Measurements from ENCODE around the gene CSNK1A1L.

Gene CSNK1A1L

DNA sequence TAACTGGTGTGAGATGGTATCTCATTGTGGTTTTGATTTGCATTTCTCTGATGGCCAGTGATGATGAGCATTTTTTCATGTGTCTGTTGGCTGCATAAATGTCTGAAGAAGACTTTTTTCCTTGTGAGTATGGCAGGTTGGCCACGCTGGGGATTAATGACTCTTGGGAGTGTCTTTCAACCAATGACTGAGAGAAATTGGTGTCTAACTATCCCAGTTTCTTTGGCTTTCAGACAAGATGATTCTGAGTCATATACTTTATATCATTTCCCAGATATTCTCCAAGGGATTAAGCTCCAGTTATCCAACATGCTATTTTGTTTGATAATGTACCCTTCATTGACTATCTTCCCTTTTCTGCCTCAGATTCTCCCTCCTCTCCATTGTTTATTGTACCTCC lies 35.5 kb upstream of the CSNK1A1L start:
- DNase-seq (ENCODE audit: low spot score): no peak
- TF ChIP-seq, protein P1, sequence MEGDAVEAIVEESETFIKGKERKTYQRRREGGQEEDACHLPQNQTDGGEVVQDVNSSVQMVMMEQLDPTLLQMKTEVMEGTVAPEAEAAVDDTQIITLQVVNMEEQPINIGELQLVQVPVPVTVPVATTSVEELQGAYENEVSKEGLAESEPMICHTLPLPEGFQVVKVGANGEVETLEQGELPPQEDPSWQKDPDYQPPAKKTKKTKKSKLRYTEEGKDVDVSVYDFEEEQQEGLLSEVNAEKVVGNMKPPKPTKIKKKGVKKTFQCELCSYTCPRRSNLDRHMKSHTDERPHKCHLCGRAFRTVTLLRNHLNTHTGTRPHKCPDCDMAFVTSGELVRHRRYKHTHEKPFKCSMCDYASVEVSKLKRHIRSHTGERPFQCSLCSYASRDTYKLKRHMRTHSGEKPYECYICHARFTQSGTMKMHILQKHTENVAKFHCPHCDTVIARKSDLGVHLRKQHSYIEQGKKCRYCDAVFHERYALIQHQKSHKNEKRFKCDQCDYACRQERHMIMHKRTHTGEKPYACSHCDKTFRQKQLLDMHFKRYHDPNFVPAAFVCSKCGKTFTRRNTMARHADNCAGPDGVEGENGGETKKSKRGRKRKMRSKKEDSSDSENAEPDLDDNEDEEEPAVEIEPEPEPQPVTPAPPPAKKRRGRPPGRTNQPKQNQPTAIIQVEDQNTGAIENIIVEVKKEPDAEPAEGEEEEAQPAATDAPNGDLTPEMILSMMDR (IDR thresholded peaks at IDR 0.05; ENCODE audit: borderline replicate concordance, control extremely low read depth, extremely low read depth, insufficient read depth, missing control alignments): no peak
- in situ Hi-C loops (cut with MboI; ENCODE audit: low sequenced_read_pairs, unreplicated experiment): no loop called here

DNA sequence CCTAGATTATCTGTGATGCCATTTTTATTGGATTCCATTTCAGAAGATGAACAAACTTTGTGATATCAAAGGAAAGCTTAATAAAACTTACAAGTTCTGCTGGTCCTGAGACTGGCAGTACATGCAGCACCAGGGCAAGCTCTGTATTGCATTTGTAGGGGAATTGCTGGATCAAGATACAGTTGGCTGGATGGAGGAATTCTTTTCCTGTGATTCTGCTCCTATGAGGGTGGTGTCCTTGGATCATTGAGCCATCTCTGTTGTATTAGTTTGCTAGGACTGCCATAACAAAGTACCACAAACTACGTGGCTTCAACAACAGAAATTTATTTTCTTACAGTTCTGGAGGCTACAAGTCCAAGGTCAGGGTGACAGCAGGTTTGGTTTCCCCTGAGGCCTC lies 33.9 kb upstream of the CSNK1A1L start:
- no peak for DNase-seq (ENCODE audit: low spot score)
- in situ Hi-C loops (cut with MboI; ENCODE audit: low sequenced_read_pairs, unreplicated experiment): no loop called here
- TF ChIP-seq, protein P1 (IDR thresholded peaks at IDR 0.05; ENCODE audit: borderline replicate concordance, control extremely low read depth, extremely low read depth, insufficient read depth, missing control alignments): no peak

GRCh38 chr13:37138926-37139325 lies 33.5 kb upstream of the CSNK1A1L start:
- DNase-seq (ENCODE audit: low spot score): no peak
- TF ChIP-seq, protein P1 (IDR thresholded peaks at IDR 0.05; ENCODE audit: borderline replicate concordance, control extremely low read depth, extremely low read depth, insufficient read depth, missing control alignments): no peak

DNA sequence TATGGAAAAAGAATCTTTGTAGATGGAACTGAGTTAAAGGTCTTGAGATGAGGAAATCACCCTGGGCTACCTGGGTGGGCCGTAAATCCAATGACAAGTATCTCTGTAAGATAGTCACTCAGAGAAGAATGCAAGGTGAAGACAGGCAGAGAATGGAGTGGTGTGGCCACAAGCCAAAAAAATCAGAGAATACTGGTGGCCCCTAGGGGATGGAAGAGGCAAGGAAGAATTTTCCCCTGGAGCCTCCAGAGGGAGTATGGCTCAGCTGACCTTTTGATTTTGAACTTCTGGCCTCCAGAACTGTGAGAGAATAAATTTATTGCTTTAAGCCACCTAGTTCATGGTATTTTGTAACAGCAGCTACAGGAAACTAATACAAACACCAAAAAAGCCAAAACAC lies 32.7 kb upstream of the CSNK1A1L start:
- DNase-seq (ENCODE audit: low spot score): no peak
- TF ChIP-seq, protein P1 (IDR thresholded peaks at IDR 0.05; ENCODE audit: borderline replicate concordance, control extremely low read depth, extremely low read depth, insufficient read depth, missing control alignments): no peak

More at GRCh38 chr13:37138926-37139325, 33.5 kb upstream of the CSNK1A1L start:
- in situ Hi-C loops (cut with MboI; ENCODE audit: low sequenced_read_pairs, unreplicated experiment): no loop called here

GRCh38 chr13:37136633-37137032 lies 31.2 kb upstream of the CSNK1A1L start:
- DNase-seq (ENCODE audit: low spot score): no peak
- in situ Hi-C loops (cut with MboI; ENCODE audit: low sequenced_read_pairs, unreplicated experiment): no loop called here
- TF ChIP-seq, protein P1 (IDR thresholded peaks at IDR 0.05; ENCODE audit: borderline replicate concordance, control extremely low read depth, extremely low read depth, insufficient read depth, missing control alignments): no peak

More for the DNA sequence above, 32.7 kb upstream of the CSNK1A1L start:
- in situ Hi-C loops (cut with MboI; ENCODE audit: low sequenced_read_pairs, unreplicated experiment): no loop called here

DNA sequence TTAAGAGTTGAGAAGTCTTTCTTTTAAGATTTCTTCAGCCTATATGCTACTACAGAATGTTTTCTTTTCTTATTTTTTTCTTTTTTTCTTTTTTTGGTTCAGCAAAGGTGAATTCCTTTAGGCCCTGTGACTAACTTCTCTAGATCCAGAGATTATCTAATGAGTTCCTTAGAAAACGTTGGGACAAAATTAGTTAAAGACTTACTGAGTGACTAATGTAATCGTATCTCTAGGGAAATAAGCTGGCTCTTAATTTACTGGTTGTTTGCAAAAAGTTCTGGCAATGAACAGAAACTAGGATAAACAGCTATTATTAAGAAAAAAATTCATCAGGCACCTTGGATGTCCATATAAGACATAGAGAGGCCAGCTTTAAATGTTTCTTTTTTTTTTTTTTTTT lies 30.7 kb upstream of the CSNK1A1L start:
- no peak for DNase-seq (ENCODE audit: low spot score)
- TF ChIP-seq, protein P1 (IDR thresholded peaks at IDR 0.05; ENCODE audit: borderline replicate concordance, control extremely low read depth, extremely low read depth, insufficient read depth, missing control alignments): no peak
- in situ Hi-C loops (cut with MboI; ENCODE audit: low sequenced_read_pairs, unreplicated experiment): no loop called here

Measured in GM13976 (cell line).